HepG2 (cell line): Measurements from ENCODE around the gene FSIP1. TPM values are rescaled to one million over a fixed set of nuclear protein-coding genes. Genes with fewer than 3 reads are reported as not detected.

Experiments
- ATAD3A ChIP-seq: sonication (generic); formaldehyde crosslinking; IDR thresholded peaks from 2 replicates; pipeline ENCODE4 v1.4.0; 2020; ENCODE audit warnings: missing genetic modification reagents
- HOXA3 ChIP-seq: sonication (generic); formaldehyde crosslinking; IDR thresholded peaks from 2 replicates; pipeline ENCODE4 v1.5.0; 2020; ENCODE audit warnings: missing genetic modification reagents
- KIAA2018 ChIP-seq: sonication (generic); formaldehyde crosslinking; IDR thresholded peaks from 2 replicates; pipeline ENCODE4 v1.5.0; 2020; ENCODE audit warnings: mild to moderate bottlenecking, missing genetic modification reagents, borderline replicate concordance
- MLXIP ChIP-seq: sonication (generic); formaldehyde crosslinking; IDR thresholded peaks from 2 replicates; pipeline ENCODE4 v1.9.0; 2021; ENCODE audit warnings: missing genetic modification reagents, borderline replicate concordance
- MYC ChIP-seq: sonication (generic); formaldehyde crosslinking; IDR thresholded peaks from 2 replicates; pipeline ENCODE4 v1.9.0; 2021; ENCODE audit warnings: missing genetic modification reagents, borderline replicate concordance
- TMF1 ChIP-seq: sonication (generic); formaldehyde crosslinking; IDR thresholded peaks from 2 replicates; pipeline ENCODE4 v1.8.1; 2022; ENCODE audit warnings: low read depth, missing genetic modification reagents
- ZFP36L1 ChIP-seq: sonication (generic); formaldehyde crosslinking; IDR thresholded peaks from 2 replicates; pipeline ENCODE4 v1.8.0; 2022; ENCODE audit warnings: mild to moderate bottlenecking, missing genetic modification reagents, moderate library complexity
- ZNF674 ChIP-seq: sonication (generic); formaldehyde crosslinking; IDR thresholded peaks from 2 replicates; pipeline ENCODE4 v1.5.0; 2020; ENCODE audit warnings: low read depth, mild to moderate bottlenecking, missing genetic modification reagents
- ZSCAN21 ChIP-seq: sonication (generic); formaldehyde crosslinking; IDR thresholded peaks from 2 replicates; pipeline ENCODE4 v1.8.0; 2022; ENCODE audit warnings: mild to moderate bottlenecking, missing genetic modification reagents, moderate library complexity, borderline replicate concordance
- polyA plus RNA-seq, 8 experiments: library from polyadenylated mRNA; depleted of rRNA in 3 of 8; stranded (reverse) in 7 of 8; unstranded in 1 of 8; fragments of >200 nt; fragmentation: Illumina TruSeq in 4 of 8; extraction: Trizol in 4 of 8; gene quantifications; 2 replicates each; pipeline versions ENCODE4 v1.2.1 to v1.2.3, GENCODE V29; 2011 to 2016; ENCODE audit warnings: low read depth in 4 of 8, missing spikeins in 1 of 8, mixed read lengths in 1 of 8; ENCODE audit not compliant: insufficient read depth in 1 of 8
- total RNA-seq, 5 experiments: library from RNA; depleted of rRNA; stranded (reverse); fragments of >200 nt; fragmentation: Illumina TruSeq; extraction: Trizol; gene quantifications; 2 replicates each; pipeline ENCODE4 v1.2.3, GENCODE V29; 2016; ENCODE audit warnings: low read depth in 1 of 5
- TF ChIP-seq, protein P1 (sequence below): fragments of 450-650 bp; IDR thresholded peaks from 2 replicates; pipeline ENCODE4 v1.6.1; 2016
- TF ChIP-seq, protein P2 (sequence below): sonication (generic); formaldehyde crosslinking; IDR thresholded peaks from 2 replicates; pipeline ENCODE4 v1.4.0; 2020; ENCODE audit warnings: mild to moderate bottlenecking, missing genetic modification reagents, borderline replicate concordance

FSIP1 gene
- total and polyA plus RNA-seq, 2 of the 13 experiments (the other 11 are each of a cell fraction or from before 2014, with no cell fraction given): 0.18 TPM; not detected in 1

GRCh38 chr15:39581242-39581792 is 201.3 kb downstream of the FSIP1 start (continued):
- no peak for TF ChIP-seq KIAA2018 (CRISPR knock-in tag)
- TF ChIP-seq ZNF674 (CRISPR knock-in tag): no peak
- TF ChIP-seq, protein P1, sequence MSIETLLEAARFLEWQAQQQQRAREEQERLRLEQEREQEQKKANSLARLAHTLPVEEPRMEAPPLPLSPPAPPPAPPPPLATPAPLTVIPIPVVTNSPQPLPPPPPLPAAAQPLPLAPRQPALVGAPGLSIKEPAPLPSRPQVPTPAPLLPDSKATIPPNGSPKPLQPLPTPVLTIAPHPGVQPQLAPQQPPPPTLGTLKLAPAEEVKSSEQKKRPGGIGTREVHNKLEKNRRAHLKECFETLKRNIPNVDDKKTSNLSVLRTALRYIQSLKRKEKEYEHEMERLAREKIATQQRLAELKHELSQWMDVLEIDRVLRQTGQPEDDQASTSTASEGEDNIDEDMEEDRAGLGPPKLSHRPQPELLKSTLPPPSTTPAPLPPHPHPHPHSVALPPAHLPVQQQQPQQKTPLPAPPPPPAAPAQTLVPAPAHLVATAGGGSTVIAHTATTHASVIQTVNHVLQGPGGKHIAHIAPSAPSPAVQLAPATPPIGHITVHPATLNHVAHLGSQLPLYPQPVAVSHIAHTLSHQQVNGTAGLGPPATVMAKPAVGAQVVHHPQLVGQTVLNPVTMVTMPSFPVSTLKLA: no peak
- no peak for TF ChIP-seq TMF1 (CRISPR knock-in tag)
- TF ChIP-seq ZSCAN21 (CRISPR knock-in tag): no peak
- TF ChIP-seq ZFP36L1 (CRISPR knock-in tag): 0 out of 2 replicates have a peak, but pooled peaks have one; percentile 17
- no peak for TF ChIP-seq HOXA3 (CRISPR knock-in tag)
- TF ChIP-seq, protein P2, sequence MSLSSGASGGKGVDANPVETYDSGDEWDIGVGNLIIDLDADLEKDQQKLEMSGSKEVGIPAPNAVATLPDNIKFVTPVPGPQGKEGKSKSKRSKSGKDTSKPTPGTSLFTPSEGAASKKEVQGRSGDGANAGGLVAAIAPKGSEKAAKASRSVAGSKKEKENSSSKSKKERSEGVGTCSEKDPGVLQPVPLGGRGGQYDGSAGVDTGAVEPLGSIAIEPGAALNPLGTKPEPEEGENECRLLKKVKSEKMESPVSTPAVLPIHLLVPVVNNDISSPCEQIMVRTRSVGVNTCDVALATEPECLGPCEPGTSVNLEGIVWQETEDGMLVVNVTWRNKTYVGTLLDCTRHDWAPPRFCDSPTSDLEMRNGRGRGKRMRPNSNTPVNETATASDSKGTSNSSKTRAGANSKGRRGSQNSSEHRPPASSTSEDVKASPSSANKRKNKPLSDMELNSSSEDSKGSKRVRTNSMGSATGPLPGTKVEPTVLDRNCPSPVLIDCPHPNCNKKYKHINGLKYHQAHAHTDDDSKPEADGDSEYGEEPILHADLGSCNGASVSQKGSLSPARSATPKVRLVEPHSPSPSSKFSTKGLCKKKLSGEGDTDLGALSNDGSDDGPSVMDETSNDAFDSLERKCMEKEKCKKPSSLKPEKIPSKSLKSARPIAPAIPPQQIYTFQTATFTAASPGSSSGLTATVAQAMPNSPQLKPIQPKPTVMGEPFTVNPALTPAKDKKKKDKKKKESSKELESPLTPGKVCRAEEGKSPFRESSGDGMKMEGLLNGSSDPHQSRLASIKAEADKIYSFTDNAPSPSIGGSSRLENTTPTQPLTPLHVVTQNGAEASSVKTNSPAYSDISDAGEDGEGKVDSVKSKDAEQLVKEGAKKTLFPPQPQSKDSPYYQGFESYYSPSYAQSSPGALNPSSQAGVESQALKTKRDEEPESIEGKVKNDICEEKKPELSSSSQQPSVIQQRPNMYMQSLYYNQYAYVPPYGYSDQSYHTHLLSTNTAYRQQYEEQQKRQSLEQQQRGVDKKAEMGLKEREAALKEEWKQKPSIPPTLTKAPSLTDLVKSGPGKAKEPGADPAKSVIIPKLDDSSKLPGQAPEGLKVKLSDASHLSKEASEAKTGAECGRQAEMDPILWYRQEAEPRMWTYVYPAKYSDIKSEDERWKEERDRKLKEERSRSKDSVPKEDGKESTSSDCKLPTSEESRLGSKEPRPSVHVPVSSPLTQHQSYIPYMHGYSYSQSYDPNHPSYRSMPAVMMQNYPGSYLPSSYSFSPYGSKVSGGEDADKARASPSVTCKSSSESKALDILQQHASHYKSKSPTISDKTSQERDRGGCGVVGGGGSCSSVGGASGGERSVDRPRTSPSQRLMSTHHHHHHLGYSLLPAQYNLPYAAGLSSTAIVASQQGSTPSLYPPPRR (CRISPR knock-in tag): no peak
- TF ChIP-seq ATAD3A (CRISPR knock-in tag): no peak
- TF ChIP-seq MYC: no peak
- no peak for TF ChIP-seq MLXIP (CRISPR knock-in tag)
